Right lobe of liver (tissue), 6 donors: ENCODE results near the gene CHKA. TPM values are rescaled to one million over a fixed set of nuclear protein-coding genes. Genes with fewer than 3 reads are reported as not detected.
A peak's percentile ranks its signal among the peaks of the same experiment; 100 is the strongest.

Experiments used
- ATAC-seq, 4 donors: fragments of 200-7000 bp; cut with Tn5 transposase; one replicate each; pipeline ENCODE4 v1.9.1; 2020; ENCODE audit warnings: mild to moderate bottlenecking in 4 of 4, moderate library complexity in 4 of 4
- DNase-seq, 3 donors: peaks; one replicate each; pipeline ENCODE4 v3.0.0-alpha.2; 2020
- H3K27ac ChIP-seq, 3 donors: fragments of 200-600 bp; one replicate each; pipeline ENCODE4 v1.8.0; 2022
- H3K27me3 ChIP-seq, 2 donors: fragments of 200-600 bp; one replicate each; pipeline ENCODE4 v1.8.0; 2022
- H3K36me3 ChIP-seq, 4 donors: fragments of 200-600 bp; sonication (generic) in 1 of 4; one replicate each; pipeline versions ENCODE4 v1.5.1 to v1.8.0; 2017 to 2022; ENCODE audit warnings: control low read depth in 1 of 4
- H3K4me1 ChIP-seq, 4 donors: fragments of 200-600 bp; sonication (generic) in 1 of 4; one replicate each; pipeline versions ENCODE4 v1.5.1 to v1.8.0; 2017 to 2022; ENCODE audit warnings: control low read depth in 1 of 4
- H3K4me3 ChIP-seq, 3 donors: fragments of 200-600 bp; one replicate each; pipeline ENCODE4 v1.8.0; 2022
- H3K9me3 ChIP-seq, 4 donors: fragments of 200-600 bp; sonication (generic) in 1 of 4; one replicate each; pipeline versions ENCODE4 v1.5.1 to v1.8.0; 2017 to 2022; ENCODE audit warnings: control low read depth in 1 of 4
- POLR2A ChIP-seq: fragments of 450-650 bp; IDR thresholded peaks from one replicate; pipeline ENCODE4 v1.6.1; 2017; ENCODE audit warnings: antibody characterized with exemption, mild to moderate bottlenecking
- WGBS: methylation state at CpG from one replicate; pipeline ENCODE4 v1.1.6; 2018; ENCODE audit warnings: low coverage, low lambda C conversion rate; ENCODE audit not compliant: insufficient coverage; ENCODE audit errors: missing lambda C conversion rate; 5-methylcytosine and 5-hydroxymethylcytosine counted together
- intact Hi-C, 2 donors: fragments of 100-400 bp; cut with DNase I; formaldehyde crosslinking; loops; one replicate each; pipeline versions ENCODE4 v1.11.2 to v1.14.1; 2022
- total RNA-seq, 6 experiments: library from RNA; depleted of rRNA in 2 of 6; stranded (reverse); fragments of >200 nt in 2 of 6; fragmentation: NEBNext Ultra II Directional in 3 of 6; extraction: Animal tissue kit (Norgen Biotek cat#: 25700) in 3 of 6; gene quantifications; one replicate each; pipeline versions ENCODE4 v1.1.0 to v1.2.4, GENCODE V29; 2016 to 2023
- TF ChIP-seq, protein P1 (sequence below), 4 donors: fragments of 200-600 bp in 3 of 4; fragments of 450-650 bp in 1 of 4; IDR thresholded peaks; one replicate each; pipeline versions ENCODE4 v1.5.1 to v1.8.0; 2016 to 2022; ENCODE audit warnings: antibody characterized with exemption in 4 of 4, mild to moderate bottlenecking in 2 of 4
- donor health status: DM: no; HTN: yes; CAD: no.
- donor health status: DM: no; HTN: no; CAD: no.
- donor health status: DM: no; HTN: no; CAD: no.
- donor health status: DM: no; HTN: yes; CAD: no.
- donor health status: DM: no; HTN: yes; CAD: no.

The CHKA gene
- total RNA-seq, 6 experiments from 2014 or later: 15.1 to 35.8 (median 28.5) TPM

GRCh38 chr11:68010090-68011041, 110.8 kb downstream of the CHKA start, which contains the start of gene ALDH3B1:
Gene ALDH3B1 (plus strand): TSS chr11:68010327. CDS start chr11:68015298, 4,971 bp downstream.
- WGBS: 0% methylated on average over 2 of the region's 33 CpGs
- H3K27ac ChIP-seq: peak within 1 kb of the TSS; percentile 56 to 83 (median 69)
- H3K27me3 ChIP-seq: no peaks in the 10 kb centered on the region
- no peaks in the 10 kb centered on the region for H3K36me3 ChIP-seq
- no peaks in the 10 kb centered on the region for H3K9me3 ChIP-seq
- ATAC-seq (peak; percentile 89 to 93 (median 92)), DNase-seq (peak; percentile 91 to 98 (median 96))
- TF ChIP-seq POLR2A: peak; percentile 83
- TF ChIP-seq, protein P1, sequence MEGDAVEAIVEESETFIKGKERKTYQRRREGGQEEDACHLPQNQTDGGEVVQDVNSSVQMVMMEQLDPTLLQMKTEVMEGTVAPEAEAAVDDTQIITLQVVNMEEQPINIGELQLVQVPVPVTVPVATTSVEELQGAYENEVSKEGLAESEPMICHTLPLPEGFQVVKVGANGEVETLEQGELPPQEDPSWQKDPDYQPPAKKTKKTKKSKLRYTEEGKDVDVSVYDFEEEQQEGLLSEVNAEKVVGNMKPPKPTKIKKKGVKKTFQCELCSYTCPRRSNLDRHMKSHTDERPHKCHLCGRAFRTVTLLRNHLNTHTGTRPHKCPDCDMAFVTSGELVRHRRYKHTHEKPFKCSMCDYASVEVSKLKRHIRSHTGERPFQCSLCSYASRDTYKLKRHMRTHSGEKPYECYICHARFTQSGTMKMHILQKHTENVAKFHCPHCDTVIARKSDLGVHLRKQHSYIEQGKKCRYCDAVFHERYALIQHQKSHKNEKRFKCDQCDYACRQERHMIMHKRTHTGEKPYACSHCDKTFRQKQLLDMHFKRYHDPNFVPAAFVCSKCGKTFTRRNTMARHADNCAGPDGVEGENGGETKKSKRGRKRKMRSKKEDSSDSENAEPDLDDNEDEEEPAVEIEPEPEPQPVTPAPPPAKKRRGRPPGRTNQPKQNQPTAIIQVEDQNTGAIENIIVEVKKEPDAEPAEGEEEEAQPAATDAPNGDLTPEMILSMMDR (IDR thresholded peaks at IDR 0.05): no peak
- intact Hi-C loops: no loop called here
- H3K4me3 ChIP-seq: peak within 1 kb of the TSS; percentile 12 to 33 (median 28)
- H3K4me1 ChIP-seq: peaks cover 0 to 17% (median 6%) of the 10 kb centered on the region in 4 donors

- H3K36me3 ChIP-seq: no peaks in the 10 kb centered on the region
- TF ChIP-seq POLR2A: no peak
- TF ChIP-seq, protein P1 (IDR thresholded peaks at IDR 0.05): peak in 1 of 4 donors; percentile 21
- H3K27me3 ChIP-seq: no peaks in the 10 kb centered on the region
- intact Hi-C loops: no loop called here
- ATAC-seq (no peak), DNase-seq (peak in 1 of 3 donors; percentile 24)
- H3K4me3 ChIP-seq: peak overlapping the region in 2 of 3 donors; percentile 28 to 33
- WGBS: 46% methylated on average over 9 of the region's 12 CpGs
- no peaks in the 10 kb centered on the region for H3K9me3 ChIP-seq
- peaks cover 0 to 17% (median 6%) of the 10 kb centered on the region in 4 donors for H3K4me1 ChIP-seq
- peak overlapping the region; percentile 56 to 83 (median 69) for H3K27ac ChIP-seq
Observed at GRCh38 chr11:68009391-68010089, 111.6 kb downstream of the CHKA start.

GRCh38 chr11:68008381-68009337, 112.5 kb downstream of the CHKA start:
- Histone ChIP-seq H3K4me3 (no peak overlapping the region), H3K27ac (peak overlapping the region in 1 of 3 donors; percentile 69), H3K27me3 (no peaks in the 10 kb centered on the region), H3K36me3 (no peaks in the 10 kb centered on the region), H3K4me1 (peaks cover 0 to 17% (median 7%) of the 10 kb centered on the region in 4 donors), H3K9me3 (no peaks in the 10 kb centered on the region)
- ATAC-seq: no peak
- intact Hi-C loops: no loop called here
- TF ChIP-seq, protein P1 (IDR thresholded peaks at IDR 0.05): no peak
- no peak for TF ChIP-seq POLR2A
- WGBS: 38% methylated on average over 2 of the region's 27 CpGs
- peak in 2 of 3 donors; percentile 46 to 68 for DNase-seq
